Measurements from ENCODE around the gene FBRSL1. TPM values are rescaled to one million over a fixed set of nuclear protein-coding genes. Genes with fewer than 3 reads are reported as not detected.
A peak's percentile ranks its signal among the peaks of the same experiment; 100 is the strongest.

The FBRSL1 gene
- total and polyA plus RNA-seq, 5 donors, result 36.4 to 65.0 (median 53.9) TPM

DNA sequence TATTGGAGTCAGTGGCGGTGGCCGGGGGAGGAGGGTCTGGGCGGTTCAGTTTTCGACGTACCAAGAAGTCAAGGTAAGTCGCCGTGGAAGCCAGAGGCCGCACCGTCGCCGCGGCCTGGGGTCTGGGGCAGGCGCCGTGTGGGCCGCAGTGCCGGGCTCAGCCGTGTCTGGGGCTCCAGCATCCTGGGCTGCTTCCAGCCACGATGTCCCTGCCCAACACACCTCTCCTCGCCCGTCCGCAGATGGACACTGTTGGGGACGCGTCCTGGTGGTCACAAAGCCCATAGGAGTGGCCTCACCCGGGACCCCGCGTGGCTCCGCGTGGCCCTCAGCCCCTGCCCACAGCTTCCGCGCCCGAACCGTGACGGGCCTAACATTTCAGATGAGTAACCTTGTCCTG lies 59.1 kb downstream of the FBRSL1 start:
- no peak for ATAC-seq
- 96% methylated on average over 33 of the region's 33 CpGs for WGBS
- intact Hi-C loops (cut with DNase I), result no loop called here

DNA sequence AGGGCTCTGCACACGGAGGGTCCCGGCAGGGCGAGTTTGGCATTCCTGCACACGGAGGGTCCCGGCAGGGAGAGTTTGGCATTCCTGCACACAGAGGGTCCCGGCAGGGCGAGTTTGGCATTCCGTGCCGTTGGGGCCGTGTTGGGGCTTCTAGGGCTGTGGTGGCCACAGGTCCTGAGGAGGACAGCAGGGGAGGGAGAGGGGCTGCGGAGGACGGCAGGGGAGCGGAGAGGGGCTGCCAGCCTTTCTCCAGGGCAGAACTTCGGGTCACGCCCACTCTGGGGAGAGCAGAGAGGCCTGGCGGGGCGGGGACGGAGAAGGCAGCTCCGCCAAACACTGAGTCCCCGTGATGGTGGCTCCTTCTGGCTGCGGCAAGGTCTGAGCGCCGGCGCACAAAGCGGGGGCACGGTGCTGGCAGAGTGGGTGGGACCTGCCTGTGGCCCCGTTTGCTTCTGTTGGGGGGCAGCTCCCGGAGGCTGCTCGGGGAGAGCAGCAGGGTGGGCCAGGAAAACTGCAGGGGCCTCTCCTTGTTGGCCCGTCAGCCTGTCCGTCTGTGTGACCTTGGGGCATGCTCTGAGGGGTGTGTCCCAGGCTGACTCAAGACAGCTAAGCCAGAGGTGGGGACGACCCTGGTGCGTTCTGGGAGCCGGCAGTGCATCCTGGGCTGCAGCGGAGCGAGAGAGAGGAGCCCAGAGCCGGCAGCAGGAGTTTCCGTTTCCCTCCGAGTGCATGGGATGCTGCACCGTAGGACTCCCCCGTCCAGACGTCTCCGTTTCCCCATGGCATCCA lies 60.3 kb downstream of the FBRSL1 start:
- no peaks in the 10 kb centered on the region for H3K27me3 ChIP-seq (ENCODE audit: control insufficient read depth, insufficient read depth)
- no peak for DNase-seq
- H3K27ac ChIP-seq (ENCODE audit: low read length), result no peak overlapping the region
- ATAC-seq, result peak in 1 of 2 donors; percentile 4
- H3K4me1 ChIP-seq (ENCODE audit: control insufficient read depth, insufficient read depth, low read length), result no peaks in the 10 kb centered on the region
- H3K9me3 ChIP-seq (ENCODE audit: control insufficient read depth, low read length), result no peaks in the 10 kb centered on the region
- H3K4me3 ChIP-seq (ENCODE audit: low read length), result no peak overlapping the region
- intact Hi-C loops (cut with DNase I), result no loop called here
- WGBS, result 65% methylated on average over 43 of the region's 43 CpGs

More for the DNA sequence above, 59.1 kb downstream of the FBRSL1 start:
- H3K4me3 ChIP-seq (ENCODE audit: low read length), result no peak overlapping the region
- DNase-seq, result no peak
- H3K27ac ChIP-seq (ENCODE audit: low read length), result no peak overlapping the region
- no peaks in the 10 kb centered on the region for H3K27me3 ChIP-seq (ENCODE audit: control insufficient read depth, insufficient read depth)
- no peaks in the 10 kb centered on the region for H3K9me3 ChIP-seq (ENCODE audit: control insufficient read depth, low read length)
- no peaks in the 10 kb centered on the region for H3K4me1 ChIP-seq (ENCODE audit: control insufficient read depth, insufficient read depth, low read length)

DNA sequence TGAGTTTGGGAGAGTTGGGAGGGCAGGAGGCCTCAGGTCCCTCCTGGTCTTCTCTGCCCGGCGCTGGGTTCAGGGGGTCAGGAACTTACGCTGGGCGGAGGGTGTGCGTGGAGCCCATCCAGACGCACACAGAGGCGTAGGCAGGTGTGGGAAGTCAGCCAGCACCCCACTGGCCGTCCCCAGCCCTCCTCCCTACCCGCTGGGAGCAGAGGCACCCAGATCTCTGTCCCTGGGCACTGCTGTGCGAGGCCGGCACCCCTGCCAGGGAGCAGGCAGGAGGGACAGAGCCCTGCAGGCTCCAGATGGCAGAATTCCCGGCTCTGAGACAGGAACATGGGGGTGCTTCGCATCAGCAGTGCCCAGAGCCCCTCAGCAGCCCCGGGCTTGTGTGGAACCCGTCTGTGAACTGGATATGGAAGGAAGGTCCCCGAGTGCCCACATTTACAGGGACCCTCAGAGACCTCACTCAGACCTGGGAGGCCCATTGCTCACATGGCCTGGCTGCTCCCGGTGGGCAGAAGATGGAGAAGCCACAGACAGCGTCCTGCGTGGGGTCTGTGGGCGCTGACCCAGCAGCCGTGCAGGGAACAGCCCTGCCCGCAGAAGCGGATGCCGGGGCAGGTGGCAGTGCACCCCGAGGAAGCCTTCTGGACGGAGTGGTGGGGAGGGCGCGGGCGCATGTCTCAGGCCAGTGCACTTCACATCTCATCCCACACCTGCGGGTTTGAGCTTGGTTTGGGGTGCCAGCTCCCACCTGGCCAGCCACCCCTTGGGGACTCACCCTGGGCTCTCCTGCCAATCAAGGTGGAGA lies 61.1 kb downstream of the FBRSL1 start:
- intact Hi-C loops (cut with DNase I), result no loop called here
- no peaks in the 10 kb centered on the region for H3K27me3 ChIP-seq (ENCODE audit: control insufficient read depth, insufficient read depth)
- no peak overlapping the region for H3K4me3 ChIP-seq (ENCODE audit: low read length)
- no peaks in the 10 kb centered on the region for H3K4me1 ChIP-seq (ENCODE audit: control insufficient read depth, insufficient read depth, low read length)
- ATAC-seq (no peak), DNase-seq (no peak)
- 88% methylated on average over 30 of the region's 30 CpGs for WGBS
- H3K9me3 ChIP-seq (ENCODE audit: control insufficient read depth, low read length), result no peaks in the 10 kb centered on the region
- H3K27ac ChIP-seq (ENCODE audit: low read length), result no peak overlapping the region

DNA sequence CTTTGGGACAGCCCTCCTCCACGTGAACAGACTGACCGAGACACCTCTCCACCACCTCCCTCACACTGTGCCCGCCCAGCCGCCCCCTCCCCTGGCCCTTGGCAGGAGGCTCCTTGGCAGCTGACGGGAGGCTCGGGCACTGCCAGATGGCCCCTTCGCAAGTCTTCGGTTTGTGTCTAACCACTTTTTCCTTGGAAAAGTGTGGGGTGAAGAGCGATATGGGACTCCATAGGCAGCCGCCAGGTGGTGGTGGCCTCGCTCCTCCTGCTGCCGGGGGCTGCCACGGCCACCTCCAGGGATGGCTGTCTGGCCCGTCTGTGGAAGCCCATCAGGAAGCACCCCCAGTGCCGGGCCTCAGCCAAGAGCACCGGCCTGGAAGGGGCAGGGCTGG lies 61.7 kb downstream of the FBRSL1 start:
- intact Hi-C loops (cut with DNase I), result no loop called here
- no peaks in the 10 kb centered on the region for H3K27me3 ChIP-seq (ENCODE audit: control insufficient read depth, insufficient read depth)
- no peaks in the 10 kb centered on the region for H3K9me3 ChIP-seq (ENCODE audit: control insufficient read depth, low read length)
- ATAC-seq (no peak), DNase-seq (no peak)
- H3K4me3 ChIP-seq (ENCODE audit: low read length), result no peak overlapping the region
- 82% methylated on average over 16 of the region's 16 CpGs for WGBS
- H3K27ac ChIP-seq (ENCODE audit: low read length), result no peak overlapping the region
- H3K4me1 ChIP-seq (ENCODE audit: control insufficient read depth, insufficient read depth, low read length), result no peaks in the 10 kb centered on the region

DNA sequence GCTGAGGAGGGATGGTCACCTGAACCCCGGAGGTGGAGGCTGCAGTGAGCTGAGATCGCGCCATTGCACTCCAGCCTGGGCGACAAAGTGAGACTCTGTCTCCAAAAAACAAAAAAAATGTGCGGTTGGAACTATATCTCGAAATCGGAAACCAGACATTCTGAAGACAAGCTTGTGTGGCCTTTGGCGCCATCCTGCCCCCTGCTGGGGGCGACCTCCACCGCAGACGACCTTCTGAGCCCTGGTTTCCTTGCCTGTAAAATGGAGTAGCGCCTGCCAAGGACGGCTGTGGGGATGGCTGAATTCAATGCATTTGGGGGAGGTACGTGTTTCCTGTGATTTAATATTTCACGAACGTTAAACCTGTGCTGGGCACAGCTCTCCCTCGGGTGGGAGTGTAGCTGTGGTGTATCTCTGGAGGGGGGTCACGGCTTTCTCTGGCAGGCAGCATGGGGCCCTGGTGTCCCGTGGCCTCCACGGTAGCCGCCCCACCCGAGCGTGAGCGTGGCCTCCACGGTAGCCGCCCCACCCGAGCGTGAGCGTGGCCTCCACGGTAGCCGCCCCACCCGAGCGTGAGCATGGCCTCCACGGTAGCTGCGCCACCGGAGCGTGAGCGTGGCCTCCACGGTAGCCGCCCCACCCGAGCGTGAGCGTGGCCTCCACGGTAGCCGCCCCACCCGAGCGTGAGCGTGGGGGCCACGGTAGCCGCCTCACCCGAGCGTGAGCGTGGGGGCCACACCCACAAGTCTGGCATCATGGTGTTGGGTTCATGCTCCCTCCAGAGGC lies 65.1 kb downstream of the FBRSL1 start:
- 92% methylated on average over 53 of the region's 53 CpGs for WGBS

DNA sequence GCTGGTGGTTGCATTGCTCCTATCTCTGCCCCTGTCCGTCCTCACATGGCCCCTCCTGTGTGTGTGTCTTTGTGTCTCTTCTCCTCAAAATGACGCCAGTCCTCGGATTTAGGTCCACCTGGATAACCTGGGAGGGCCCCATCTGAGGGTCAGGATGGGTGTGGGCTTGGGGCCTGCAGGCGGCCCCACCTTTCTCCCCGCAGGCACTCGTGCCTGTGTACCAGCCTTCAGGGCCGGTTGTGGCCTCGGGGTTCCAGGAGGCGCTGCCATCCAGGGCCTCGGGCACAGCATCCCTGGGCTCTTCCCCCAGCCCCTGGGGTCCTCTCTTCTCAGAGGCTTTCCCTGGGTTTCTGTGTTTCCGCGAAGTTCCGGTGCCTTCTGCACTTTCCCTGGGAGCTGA lies 65.7 kb downstream of the FBRSL1 start:
- Histone ChIP-seq H3K27me3 (ENCODE audit: control insufficient read depth, insufficient read depth) (no peaks in the 10 kb centered on the region), H3K4me1 (ENCODE audit: control insufficient read depth, insufficient read depth, low read length) (no peaks in the 10 kb centered on the region), H3K4me3 (ENCODE audit: low read length) (no peak overlapping the region), H3K9me3 (ENCODE audit: control insufficient read depth, low read length) (no peaks in the 10 kb centered on the region), H3K27ac (ENCODE audit: low read length) (no peak overlapping the region)
- DNase-seq, result no peak
- WGBS, result 95% methylated on average over 13 of the region's 13 CpGs
- ATAC-seq, result no peak
- intact Hi-C loops (cut with DNase I), result no loop called here

More for the DNA sequence above, 65.1 kb downstream of the FBRSL1 start:
- no peaks in the 10 kb centered on the region for H3K9me3 ChIP-seq (ENCODE audit: control insufficient read depth, low read length)
- H3K27ac ChIP-seq (ENCODE audit: low read length), result no peak overlapping the region
- intact Hi-C loops (cut with DNase I), result no loop called here
- H3K4me1 ChIP-seq (ENCODE audit: control insufficient read depth, insufficient read depth, low read length), result no peaks in the 10 kb centered on the region
- H3K4me3 ChIP-seq (ENCODE audit: low read length), result no peak overlapping the region
- ATAC-seq (no peak), DNase-seq (no peak)
- H3K27me3 ChIP-seq (ENCODE audit: control insufficient read depth, insufficient read depth), result no peaks in the 10 kb centered on the region

DNA sequence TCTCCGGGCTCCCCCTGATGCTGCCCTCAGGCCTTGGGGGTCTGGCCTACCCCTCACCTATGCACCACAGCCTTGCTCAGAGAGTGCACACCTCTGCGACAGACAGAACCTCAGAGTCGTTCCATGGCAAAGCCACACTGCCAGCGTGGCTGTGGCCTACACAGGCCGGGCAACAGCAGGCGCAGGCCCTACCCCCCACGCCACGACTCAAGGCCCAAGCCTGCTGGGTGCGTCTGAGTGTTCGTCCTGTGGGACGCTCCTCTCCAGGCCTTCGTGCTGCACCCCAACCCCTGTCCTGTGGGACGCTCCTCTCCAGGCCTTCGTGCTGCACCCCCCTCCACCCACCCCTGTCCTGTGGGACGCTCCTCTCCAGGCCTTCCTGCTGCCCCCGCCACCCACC lies 66.3 kb downstream of the FBRSL1 start:
- Histone ChIP-seq H3K27me3 (ENCODE audit: control insufficient read depth, insufficient read depth) (no peaks in the 10 kb centered on the region), H3K4me3 (ENCODE audit: low read length) (no peak overlapping the region), H3K4me1 (ENCODE audit: control insufficient read depth, insufficient read depth, low read length) (no peaks in the 10 kb centered on the region), H3K27ac (ENCODE audit: low read length) (no peak overlapping the region), H3K9me3 (ENCODE audit: control insufficient read depth, low read length) (no peaks in the 10 kb centered on the region)
- ATAC-seq (no peak), DNase-seq (no peak)
- intact Hi-C loops (cut with DNase I), result no loop called here
- WGBS, result 95% methylated on average over 16 of the region's 16 CpGs

DNA sequence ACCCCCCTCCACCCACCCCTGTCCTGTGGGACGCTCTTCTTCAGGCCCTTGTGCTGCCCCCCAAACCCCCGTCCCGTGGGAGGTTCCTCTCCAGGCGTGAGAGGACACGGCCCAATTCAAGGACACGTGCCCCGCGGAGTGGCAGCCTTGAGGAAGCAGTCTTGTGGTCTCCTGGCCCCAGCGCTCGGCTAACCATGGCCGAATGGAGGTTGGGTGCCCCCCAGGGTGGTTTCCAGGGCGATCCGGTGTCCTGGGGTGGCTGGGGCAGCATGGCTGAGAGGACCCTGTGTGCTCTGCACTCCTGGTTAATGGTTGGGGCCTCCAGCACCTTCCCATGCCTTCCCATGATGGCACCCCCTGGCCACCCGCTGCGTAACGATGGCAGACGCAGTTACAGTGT lies 66.8 kb downstream of the FBRSL1 start:
- no peaks in the 10 kb centered on the region for H3K4me1 ChIP-seq (ENCODE audit: control insufficient read depth, insufficient read depth, low read length)
- H3K9me3 ChIP-seq (ENCODE audit: control insufficient read depth, low read length), result no peaks in the 10 kb centered on the region
- no peak overlapping the region for H3K27ac ChIP-seq (ENCODE audit: low read length)
- 88% methylated on average over 17 of the region's 17 CpGs for WGBS
- H3K4me3 ChIP-seq (ENCODE audit: low read length), result no peak overlapping the region
- DNase-seq, result no peak
- intact Hi-C loops (cut with DNase I), result no loop called here
- H3K27me3 ChIP-seq (ENCODE audit: control insufficient read depth, insufficient read depth), result no peaks in the 10 kb centered on the region
- no peak for ATAC-seq

DNA sequence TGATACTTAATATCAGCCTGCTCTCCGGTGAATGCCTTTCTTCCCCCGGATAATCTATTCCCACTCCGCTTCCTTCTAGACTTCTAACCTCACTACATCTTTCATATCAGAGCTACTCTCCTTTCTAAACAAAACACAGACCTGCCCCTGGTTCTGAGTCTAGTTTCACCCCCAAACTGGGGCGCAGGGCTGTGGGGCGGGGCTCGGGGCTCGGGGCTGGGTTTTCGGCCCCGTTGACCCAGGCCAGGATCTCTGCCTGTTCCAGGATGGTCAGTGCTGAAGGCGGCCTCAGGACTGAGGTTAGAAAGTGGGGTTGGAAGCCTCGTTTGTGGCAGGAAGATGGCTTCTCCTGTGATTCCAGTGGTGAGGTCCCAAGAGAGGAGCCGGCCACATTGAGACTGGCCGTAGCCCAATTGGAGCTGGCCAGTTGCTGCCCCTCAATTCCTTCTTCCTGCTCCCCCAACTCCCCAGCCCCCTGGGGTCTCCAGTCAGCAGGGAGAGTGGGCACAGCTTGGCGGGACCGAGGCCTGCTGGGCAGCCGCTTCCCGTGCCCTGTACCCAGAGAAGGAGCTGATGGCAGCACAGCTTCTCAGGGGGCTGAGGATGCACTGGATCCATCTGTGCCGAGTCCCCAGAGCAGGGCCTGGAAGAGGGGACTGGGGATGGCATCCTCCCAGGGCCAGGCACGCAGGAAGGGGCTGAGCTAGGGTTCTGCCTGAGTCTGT lies 67.5 kb downstream of the FBRSL1 start:
- no peak for ATAC-seq

DNA sequence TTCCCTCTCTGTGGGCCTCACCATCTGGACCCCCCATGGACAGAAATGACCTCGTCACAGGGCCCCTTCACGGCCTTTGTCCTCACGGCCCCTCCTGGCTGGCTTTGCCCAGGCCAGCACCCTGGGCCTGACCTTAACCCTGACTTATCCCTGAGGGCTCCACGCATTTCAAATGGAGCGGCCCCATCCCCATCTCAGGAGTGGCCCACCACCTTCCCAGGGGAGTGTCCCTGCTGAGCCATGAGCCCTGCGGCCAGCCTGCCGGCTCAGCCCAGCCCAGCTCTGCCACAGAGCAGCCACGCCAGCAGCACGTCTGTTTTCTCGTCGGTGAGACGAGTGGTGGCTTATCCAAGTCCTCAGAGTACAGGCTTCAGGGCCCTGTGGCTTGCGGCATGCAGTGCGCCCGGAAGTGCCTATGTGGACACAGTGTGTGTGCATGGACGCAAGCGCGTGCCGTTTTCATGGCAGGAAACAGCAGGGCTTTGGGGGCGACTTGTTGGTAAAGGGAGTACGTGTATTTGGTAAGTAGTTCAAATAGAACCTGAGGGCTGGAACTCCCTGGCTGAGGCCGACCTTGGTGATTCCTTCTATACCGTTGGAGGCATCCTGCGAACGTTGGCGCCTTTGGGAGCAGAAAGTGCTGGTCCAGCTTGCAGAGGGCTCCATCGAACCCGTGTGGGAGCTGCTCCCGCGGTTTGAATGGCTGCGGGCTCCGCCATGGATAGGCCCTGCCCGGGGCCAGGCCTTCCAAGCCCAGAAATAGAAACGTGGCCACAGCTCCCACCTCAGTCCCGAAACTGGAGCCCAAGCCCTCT lies 68.3 kb downstream of the FBRSL1 start:
- 79% methylated on average over 35 of the region's 35 CpGs for WGBS
- no peak overlapping the region for H3K4me3 ChIP-seq (ENCODE audit: low read length)
- no peaks in the 10 kb centered on the region for H3K27me3 ChIP-seq (ENCODE audit: control insufficient read depth, insufficient read depth)
- ATAC-seq (no peak), DNase-seq (no peak)
- intact Hi-C loops (cut with DNase I), result no loop called here
- H3K4me1 ChIP-seq (ENCODE audit: control insufficient read depth, insufficient read depth, low read length), result no peaks in the 10 kb centered on the region
- no peaks in the 10 kb centered on the region for H3K9me3 ChIP-seq (ENCODE audit: control insufficient read depth, low read length)
- H3K27ac ChIP-seq (ENCODE audit: low read length), result no peak overlapping the region

More for the DNA sequence above, 67.5 kb downstream of the FBRSL1 start:
- no peaks in the 10 kb centered on the region for H3K4me1 ChIP-seq (ENCODE audit: control insufficient read depth, insufficient read depth, low read length)
- intact Hi-C loops (cut with DNase I), result no loop called here
- H3K27me3 ChIP-seq (ENCODE audit: control insufficient read depth, insufficient read depth), result no peaks in the 10 kb centered on the region
- no peak overlapping the region for H3K4me3 ChIP-seq (ENCODE audit: low read length)
- H3K9me3 ChIP-seq (ENCODE audit: control insufficient read depth, low read length), result no peaks in the 10 kb centered on the region
- H3K27ac ChIP-seq (ENCODE audit: low read length), result no peak overlapping the region
- no peak for DNase-seq
- WGBS, result 90% methylated on average over 19 of the region's 19 CpGs
